Endothelial cell of umbilical vein (primary cell): ENCODE data around the gene IL1R2. TPM values are rescaled to one million over a fixed set of nuclear protein-coding genes. Genes with fewer than 3 reads are reported as not detected.

Source experiments
- BruUV-seq: library from RNA; stranded (reverse); fragments of 400-500 nt; replicated peaks from 2 replicates; lab custom pipeline; 2021; lab: Mats Ljungman, UMichigan
- CTCF ChIA-PET: fragments of 300-600, 350-600 bp; sonication (Branson Sonifier 250); formaldehyde crosslinking; loops from one replicate; lab custom pipeline; 2021; ENCODE audit warnings: antibody characterized with exemption, inconsistent platforms; lab: Charles Lee
- POLR2A ChIA-PET: fragments of 300-600, 350-600 bp; sonication (Branson Sonifier 250); formaldehyde crosslinking; loops from one replicate; lab custom pipeline; 2021; ENCODE audit warnings: antibody characterized with exemption, inconsistent platforms; lab: Charles Lee
- DNase-seq: peaks from one replicate; pipeline ENCODE4 v3.0.0-alpha.2; 2011; ENCODE audit warnings: low read depth, low spot score
- FAIRE-seq: peaks from 2 replicates; lab custom pipeline; 2011; peaks lifted over from hg19 to GRCh38; lab: Jason Lieb, UNC
- H2AFZ ChIP-seq: 2 replicates; pipeline ENCODE4 v1.6.0; 2012; ENCODE audit warnings: low read depth, low read length, control low read depth, inconsistent platforms
- H3K27ac ChIP-seq: 2 replicates; pipeline ENCODE4 v1.5.1; 2011; ENCODE audit warnings: low read depth, mild to moderate bottlenecking, control low read depth, low read length, moderate library complexity; ENCODE audit not compliant: insufficient read depth
- H3K27me3 ChIP-seq, 2 experiments: 2 replicates each; pipeline versions ENCODE4 v1.6.0 to v1.6.1; 2011; ENCODE audit warnings: low read length in 2 of 2, mixed read lengths in 1 of 2; ENCODE audit not compliant: control insufficient read depth in 2 of 2, insufficient read depth in 2 of 2
- H3K36me3 ChIP-seq, 2 experiments: 2 replicates in 1 of 2; 3 replicates in 1 of 2; pipeline ENCODE4 v1.5.1; 2011; ENCODE audit warnings: low read length in 2 of 2, mild to moderate bottlenecking in 1 of 2, moderate library complexity in 1 of 2; ENCODE audit not compliant: control insufficient read depth in 2 of 2, insufficient read depth in 2 of 2; ENCODE audit errors: extremely low read depth in 1 of 2
- H3K4me1 ChIP-seq: 3 replicates; pipeline ENCODE4 v1.5.1; 2011; ENCODE audit warnings: mild to moderate bottlenecking, low read length; ENCODE audit not compliant: control insufficient read depth, insufficient read depth; ENCODE audit errors: extremely low read depth
- H3K4me2 ChIP-seq: 2 replicates; pipeline ENCODE4 v1.6.1; 2011; ENCODE audit warnings: low read length, control low read depth, mixed read lengths; ENCODE audit not compliant: insufficient read depth
- H3K4me3 ChIP-seq, 3 experiments: fragments of 200-600 bp in 1 of 3; sonication (generic), shearing (Covaris generic) in 1 of 3; replicated peaks in 1 of 3; 2 replicates each; pipeline ENCODE4 v1.5.1; 2011 to 2016; ENCODE audit warnings: control low read depth in 3 of 3, low read length in 3 of 3, mild to moderate bottlenecking in 2 of 3, inconsistent platforms in 1 of 3, low read depth in 1 of 3, moderate library complexity in 1 of 3; ENCODE audit not compliant: insufficient read depth in 1 of 3
- H3K79me2 ChIP-seq: 2 replicates; pipeline ENCODE4 v1.6.0; 2012; ENCODE audit warnings: low read length, inconsistent platforms; ENCODE audit not compliant: control insufficient read depth, insufficient read depth
- H3K9ac ChIP-seq: replicated peaks from 2 replicates; pipeline ENCODE3; 2011; ENCODE audit warnings: low read length, control low read depth; ENCODE audit not compliant: insufficient read depth; ENCODE audit errors: extremely low read depth
- H3K9me1 ChIP-seq: replicated peaks from 3 replicates; pipeline ENCODE4 v1.6.0; 2011; ENCODE audit warnings: mild to moderate bottlenecking, low read length; ENCODE audit not compliant: control insufficient read depth, insufficient read depth; ENCODE audit errors: extremely low read depth
- H3K9me3 ChIP-seq: replicated peaks from 2 replicates; pipeline ENCODE4 v1.5.1; 2012; ENCODE audit warnings: low read length, inconsistent platforms; ENCODE audit not compliant: control insufficient read depth, insufficient read depth
- H4K20me1 ChIP-seq: replicated peaks from 2 replicates; pipeline ENCODE3; 2011; ENCODE audit warnings: mild to moderate bottlenecking, low read length; ENCODE audit not compliant: control insufficient read depth, insufficient read depth; ENCODE audit errors: extremely low read depth
- CTCF ChIP-seq, 2 donors: IDR thresholded peaks; 1 replicate in 1 of 2; 2 replicates in 1 of 2; pipeline ENCODE4 v1.5.1; 2011; ENCODE audit warnings: low read length in 2 of 2, mild to moderate bottlenecking in 2 of 2, moderate library complexity in 2 of 2, control low read depth in 1 of 2, inconsistent platforms in 1 of 2, low read depth in 1 of 2; ENCODE audit not compliant: insufficient read depth in 1 of 2; ENCODE audit errors: extremely low read depth in 1 of 2
- EZH2 ChIP-seq: IDR thresholded peaks from 2 replicates; pipeline ENCODE4 v1.6.1; 2012; ENCODE audit warnings: borderline replicate concordance, low read depth, mild to moderate bottlenecking, moderate library complexity, low read length, inconsistent platforms; ENCODE audit not compliant: severe bottlenecking
- FOS ChIP-seq: IDR thresholded peaks from 2 replicates; pipeline ENCODE4 v1.6.1; 2011; ENCODE audit warnings: mild to moderate bottlenecking, low read length, moderate library complexity, borderline replicate concordance; ENCODE audit not compliant: insufficient read depth
- GATA2 ChIP-seq: IDR thresholded peaks from 2 replicates; pipeline ENCODE4 v1.7.0; 2011; ENCODE audit warnings: low read depth, mild to moderate bottlenecking, moderate library complexity, mixed read lengths, low read length; ENCODE audit not compliant: insufficient read length, insufficient read depth
- JUN ChIP-seq: IDR thresholded peaks from 2 replicates; pipeline ENCODE4 v1.6.1; 2011; ENCODE audit warnings: borderline replicate concordance, low read depth; ENCODE audit not compliant: insufficient read length, insufficient read depth
- MAX ChIP-seq: IDR thresholded peaks from 2 replicates; pipeline ENCODE4 v1.6.1; 2011; ENCODE audit not compliant: insufficient read depth, insufficient read length
- MYC ChIP-seq: IDR thresholded peaks from one replicate; pipeline ENCODE4 v1.6.1; 2011; ENCODE audit warnings: mild to moderate bottlenecking, low read depth, low read length
- POLR2A ChIP-seq: IDR thresholded peaks from 2 replicates; pipeline ENCODE4 v1.6.1; 2012; ENCODE audit warnings: low read depth, mild to moderate bottlenecking, control low read depth, low read length
- POLR2AphosphoS5 ChIP-seq: IDR thresholded peaks from 2 replicates; pipeline ENCODE4 v1.6.1; 2012; ENCODE audit warnings: low read depth, mild to moderate bottlenecking, control low read depth, low read length, moderate library complexity; ENCODE audit not compliant: insufficient read depth
- dilution Hi-C: fragments of 300-500 bp; cut with MboI; formaldehyde crosslinking; loops from one replicate; pipeline ENCODE4 v1.15.0; 2019; ENCODE audit warnings: low sequenced_read_pairs; ENCODE audit not compliant: extremely low pct_ligation_motif_present
- intact Hi-C: fragments of 100-400 bp; cut with micrococcal nuclease; formaldehyde crosslinking; loops from one replicate; pipeline ENCODE4 v1.10.0; 2022
- polyA plus RNA-seq, 4 experiments: library from polyadenylated mRNA; depleted of rRNA in 3 of 4; stranded (reverse) in 3 of 4; unstranded in 1 of 4; fragments of >200 nt; gene quantifications; 2 replicates each; pipeline versions ENCODE4 v1.2.1 to v1.2.3, GENCODE V29; 2011 to 2012; ENCODE audit warnings: missing spikeins in 1 of 4
- total RNA-seq: library from RNA; stranded (reverse); gene quantifications from 2 replicates; pipeline ENCODE4 v1.2.3, GENCODE V29; 2021

IL1R2 gene
- total and polyA plus RNA-seq, 2 donors (not counting 3 experiments of a cell fraction or from before 2014, with no cell fraction given) = not detected

- ChIA-PET POLR2A (no interaction called here), CTCF (interaction anchor here (0.8 to 1.7 kb wide), 8 partner anchors 13 to 190 kb away, joined by 3 to 8 read pairs (median 4); no protein-coding TSS in a partner anchor)
- H3K9me1 ChIP-seq = no peaks in the 10 kb centered on the region
- DNase-seq (peak; percentile 86), FAIRE-seq (peak; percentile 89)
- dilution Hi-C loops = no loop called here
- H3K36me3 ChIP-seq = no peaks in the 10 kb centered on the region
- H2AFZ ChIP-seq = peak overlapping the region; percentile 63
- no peaks in the 10 kb centered on the region for H3K9me3 ChIP-seq
- peak; percentile 37 for TF ChIP-seq POLR2AphosphoS5
- no peak for TF ChIP-seq MYC
- peak; percentile 58 for TF ChIP-seq FOS
- TF ChIP-seq JUN = no peak
- no peak for TF ChIP-seq CTCF (IDR thresholded peaks at IDR 0.05; ENCODE audit: extremely low read depth in 1 of 2, insufficient read depth in 1 of 2, low read depth in 1 of 2, low read length in 2 of 2)
- TF ChIP-seq MAX = no peak
- peak; percentile 48 for TF ChIP-seq GATA2
- no peak for TF ChIP-seq EZH2
- TF ChIP-seq POLR2A = no peak
- intact Hi-C loops = no loop called here
- H3K9ac ChIP-seq = no peak overlapping the region
- no peak overlapping the region for H3K4me3 ChIP-seq
- peaks cover 24% of the 10 kb centered on the region for H3K4me1 ChIP-seq
- peak overlapping the region; percentile 19 for H3K27ac ChIP-seq
- H3K27me3 ChIP-seq = no peaks in the 10 kb centered on the region
- no TSS peak for BruUV-seq
- H4K20me1 ChIP-seq = no peaks in the 10 kb centered on the region
- H3K4me2 ChIP-seq = peak overlapping the region; percentile 1
- H3K79me2 ChIP-seq = no peaks in the 10 kb centered on the region
These were observed 59.2 kb downstream of the IL1R2 start for GRCh38 chr2:102050854-102051391.
